Heart right ventricle (tissue), 16 donors: ENCODE results near the gene SRC. TPM values are rescaled to one million over a fixed set of nuclear protein-coding genes. Genes with fewer than 3 reads are reported as not detected.

Source experiments
- ATAC-seq, 8 donors: fragments of 200-7000 bp; cut with Tn5 transposase; one replicate each; pipeline ENCODE4 v1.9.1; 2020; ENCODE audit warnings: mild to moderate bottlenecking in 8 of 8, moderate library complexity in 8 of 8, moderate number of reproducible peaks in 1 of 8
- DNase-seq, 2 donors: peaks; one replicate each; pipeline ENCODE4 v3.0.0-alpha.2; 2020
- H3K27ac ChIP-seq, 10 donors: fragments of 200-600 bp; sonication (generic) in 2 of 10; one replicate each; pipeline versions ENCODE4 v1.5.0 to v1.8.0; 2020 to 2022; ENCODE audit warnings: mild to moderate bottlenecking in 3 of 10
- H3K27me3 ChIP-seq, 7 donors: fragments of 200-600 bp; one replicate each; pipeline ENCODE4 v1.8.0; 2021 to 2022; ENCODE audit warnings: mild to moderate bottlenecking in 2 of 7
- H3K36me3 ChIP-seq, 9 donors: fragments of 200-600 bp; sonication (generic) in 1 of 9; one replicate each; pipeline versions ENCODE4 v1.5.0 to v1.8.0; 2020 to 2022; ENCODE audit warnings: mild to moderate bottlenecking in 2 of 9
- H3K4me1 ChIP-seq, 9 donors: fragments of 200-600 bp; sonication (generic) in 1 of 9; one replicate each; pipeline versions ENCODE4 v1.5.0 to v1.8.0; 2020 to 2022; ENCODE audit warnings: mild to moderate bottlenecking in 4 of 9
- H3K4me3 ChIP-seq, 10 donors: fragments of 200-600 bp; sonication (generic) in 2 of 10; one replicate each; pipeline versions ENCODE4 v1.5.0 to v1.8.0; 2020 to 2022; ENCODE audit warnings: mild to moderate bottlenecking in 7 of 10, moderate library complexity in 2 of 10
- H3K9me3 ChIP-seq, 11 donors: fragments of 200-600 bp in 10 of 11; sonication (generic) in 2 of 11; one replicate each; pipeline versions ENCODE4 v1.5.0 to v1.8.0; 2013 to 2022; ENCODE audit warnings: mild to moderate bottlenecking in 2 of 11, control low read depth in 1 of 11, moderate library complexity in 1 of 11
- WGBS, 2 donors: extraction: QIAGEN DNeasy Blood & Tissue Kit; methylation state at CpG; one replicate each; pipeline ENCODE4 v1.1.7; 2013; ENCODE audit warnings: inconsistent platforms in 1 of 2; 5-methylcytosine and 5-hydroxymethylcytosine counted together
- intact Hi-C, 10 donors: fragments of 100-400 bp; cut with DNase I; formaldehyde crosslinking; loops; one replicate each; pipeline versions ENCODE4 v1.11.1 to v1.14.2; 2022
- polyA plus RNA-seq, 2 donors: library from polyadenylated mRNA; stranded (reverse); fragments of 200-250 nt; gene quantifications; one replicate each; pipeline ENCODE4 v1.2.3, GENCODE V29; 2013
- total RNA-seq, 10 donors: library from RNA; stranded (reverse); fragmentation: NEBNext Ultra II Directional in 3 of 10; extraction: Animal tissue kit (Norgen Biotek cat#: 25700) in 3 of 10; gene quantifications; one replicate each; pipeline versions ENCODE4 v1.2.1 to v1.2.4, GENCODE V29; 2021 to 2023
- TF ChIP-seq, protein P1 (sequence below), 9 donors: fragments of 200-600 bp; sonication (generic) in 2 of 9; IDR thresholded peaks; one replicate each; pipeline versions ENCODE4 v1.5.0 to v1.8.0; 2021 to 2022; ENCODE audit warnings: antibody characterized with exemption in 9 of 9, mild to moderate bottlenecking in 5 of 9, moderate library complexity in 1 of 9
- donor health status: Arrhythmogenic right ventricular cardiomyopathy.
- donor health status: ischemic (EF 13 %, LVEDD 7.1; RV severe dilation, severe dysfunction).
- donor health status: healthy with polysubstance abuse.
- donor health status: DM: no; HTN: yes; CAD: no.
- donor health status: DM: no; HTN: no; CAD: no.
- donor health status: ischemic (EF 25% LVEDD 6.9; RV normal size, moderate dysfunction).
- donor health status: ischemic (EF 25% LVEDD 5.7; RV mildly dilated, moderate dysfunction).
- donor health status: healthy.
- donor health status: DM: yes; HTN: yes; CAD: no.
- donor health status: Ischemic cardiomyopathy.
- donor health status: ischemic (EF 35%, LVEDD 5.7; RV mildly dilated, moderate dysfunction).
- donor health status: nonischemic (EF 11% LVEDD 7.7; RV severe dilation, severe dysfunction).
- donor health status: DM: yes; HTN: yes; CAD: no.
- donor health status: PGD.
- donor health status: ischemic (EF 29% LVEDD 5.4; RV normal size, mild dysfunction).
- donor health status: nonischemic (EF 23%, LVEDD 6.1; RV moderate dilation, normal function).

The SRC gene
- total and polyA plus RNA-seq, 12 donors, result 1.9 to 10.8 (median 4.2) TPM

DNA sequence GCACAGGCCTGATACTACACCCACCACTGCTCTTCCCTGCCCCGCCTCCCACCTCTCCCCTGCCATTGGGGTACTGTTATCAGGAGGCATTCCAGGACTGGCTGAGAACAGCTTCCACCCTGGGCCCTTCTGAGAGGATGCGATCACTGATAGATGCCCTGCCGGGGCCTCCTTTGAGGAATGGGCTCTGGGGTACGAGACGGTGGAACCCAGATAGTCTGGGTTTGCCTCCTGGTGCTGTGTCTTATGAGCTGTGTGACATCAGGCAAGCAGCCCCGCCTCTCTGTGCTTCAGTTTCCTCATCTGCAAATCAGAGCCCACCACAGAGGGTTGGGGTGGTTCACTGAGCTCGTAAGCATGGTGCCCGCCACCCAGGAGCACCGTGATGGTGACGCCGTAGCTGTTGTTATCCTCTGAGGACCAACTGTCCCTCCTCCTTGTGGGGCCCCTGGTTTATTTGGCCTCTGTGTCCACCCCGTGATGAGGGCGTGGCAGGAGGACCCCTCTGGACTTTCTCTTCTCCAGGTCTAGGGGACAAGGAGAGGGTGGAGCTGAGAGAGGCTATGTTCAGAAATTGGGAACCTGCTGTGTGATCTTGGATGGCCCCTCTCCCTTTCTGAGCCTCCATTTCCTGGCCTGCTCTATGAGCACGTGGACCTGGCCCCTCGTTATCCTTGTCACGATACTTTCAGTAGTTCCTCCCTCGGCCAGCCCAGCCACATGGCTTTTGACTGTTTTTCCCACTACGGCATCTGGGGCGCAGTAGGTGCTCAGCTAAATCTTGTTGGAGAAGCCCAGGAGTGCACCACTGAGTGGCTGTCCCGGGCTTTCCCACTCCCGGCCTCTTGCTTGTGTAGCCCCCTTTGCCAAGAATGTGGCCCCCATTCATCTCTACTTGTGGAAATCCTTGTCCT lies 18.3 kb downstream of the SRC start:
- peaks cover 0 to 15% (median 0%) of the 10 kb centered on the region in 9 donors for H3K4me1 ChIP-seq
- WGBS, 2 donors, result 91 to 92% methylated on average over 21 of the region's 21 CpGs
- no peak overlapping the region for H3K4me3 ChIP-seq
- intact Hi-C loops, result no loop called here
- no peaks in the 10 kb centered on the region for H3K27me3 ChIP-seq
- TF ChIP-seq, protein P1, sequence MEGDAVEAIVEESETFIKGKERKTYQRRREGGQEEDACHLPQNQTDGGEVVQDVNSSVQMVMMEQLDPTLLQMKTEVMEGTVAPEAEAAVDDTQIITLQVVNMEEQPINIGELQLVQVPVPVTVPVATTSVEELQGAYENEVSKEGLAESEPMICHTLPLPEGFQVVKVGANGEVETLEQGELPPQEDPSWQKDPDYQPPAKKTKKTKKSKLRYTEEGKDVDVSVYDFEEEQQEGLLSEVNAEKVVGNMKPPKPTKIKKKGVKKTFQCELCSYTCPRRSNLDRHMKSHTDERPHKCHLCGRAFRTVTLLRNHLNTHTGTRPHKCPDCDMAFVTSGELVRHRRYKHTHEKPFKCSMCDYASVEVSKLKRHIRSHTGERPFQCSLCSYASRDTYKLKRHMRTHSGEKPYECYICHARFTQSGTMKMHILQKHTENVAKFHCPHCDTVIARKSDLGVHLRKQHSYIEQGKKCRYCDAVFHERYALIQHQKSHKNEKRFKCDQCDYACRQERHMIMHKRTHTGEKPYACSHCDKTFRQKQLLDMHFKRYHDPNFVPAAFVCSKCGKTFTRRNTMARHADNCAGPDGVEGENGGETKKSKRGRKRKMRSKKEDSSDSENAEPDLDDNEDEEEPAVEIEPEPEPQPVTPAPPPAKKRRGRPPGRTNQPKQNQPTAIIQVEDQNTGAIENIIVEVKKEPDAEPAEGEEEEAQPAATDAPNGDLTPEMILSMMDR (IDR thresholded peaks at IDR 0.05), result no peak
- ATAC-seq, result no peak
- H3K9me3 ChIP-seq, result no peaks in the 10 kb centered on the region
- H3K27ac ChIP-seq, result no peak overlapping the region
- H3K36me3 ChIP-seq, result peaks cover 0 to 12% (median 0%) of the 10 kb centered on the region in 9 donors
- DNase-seq, result no peak

DNA sequence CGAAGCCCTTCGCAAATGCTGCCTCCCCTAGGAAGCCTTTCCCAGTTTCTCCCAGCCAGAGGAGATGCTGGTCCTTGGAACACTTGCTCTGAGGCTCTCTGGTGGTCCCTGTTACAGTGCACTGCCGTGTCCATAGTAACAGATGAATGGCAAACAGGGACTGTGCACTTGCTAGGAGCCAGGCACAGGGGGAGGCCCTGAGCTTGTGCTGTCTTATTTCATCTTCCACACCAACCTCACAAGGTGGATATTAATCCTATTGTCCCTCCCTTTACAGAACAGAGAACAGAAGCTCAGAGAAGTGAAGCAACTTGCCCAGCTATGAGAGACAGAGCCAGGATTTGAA lies 19.0 kb downstream of the SRC start:
- H3K9me3 ChIP-seq, result no peaks in the 10 kb centered on the region
- peaks cover 0 to 15% (median 0%) of the 10 kb centered on the region in 9 donors for H3K4me1 ChIP-seq
- intact Hi-C loops, result no loop called here
- no peak for DNase-seq
- no peak overlapping the region for H3K4me3 ChIP-seq
- TF ChIP-seq, protein P1 (IDR thresholded peaks at IDR 0.05), result no peak
- peaks cover 0 to 12% (median 0%) of the 10 kb centered on the region in 9 donors for H3K36me3 ChIP-seq
- no peak overlapping the region for H3K27ac ChIP-seq
- no peak for ATAC-seq
- H3K27me3 ChIP-seq, result no peaks in the 10 kb centered on the region
- 85 to 88% methylated on average over 3 of the region's 3 CpGs for WGBS, 2 donors

DNA sequence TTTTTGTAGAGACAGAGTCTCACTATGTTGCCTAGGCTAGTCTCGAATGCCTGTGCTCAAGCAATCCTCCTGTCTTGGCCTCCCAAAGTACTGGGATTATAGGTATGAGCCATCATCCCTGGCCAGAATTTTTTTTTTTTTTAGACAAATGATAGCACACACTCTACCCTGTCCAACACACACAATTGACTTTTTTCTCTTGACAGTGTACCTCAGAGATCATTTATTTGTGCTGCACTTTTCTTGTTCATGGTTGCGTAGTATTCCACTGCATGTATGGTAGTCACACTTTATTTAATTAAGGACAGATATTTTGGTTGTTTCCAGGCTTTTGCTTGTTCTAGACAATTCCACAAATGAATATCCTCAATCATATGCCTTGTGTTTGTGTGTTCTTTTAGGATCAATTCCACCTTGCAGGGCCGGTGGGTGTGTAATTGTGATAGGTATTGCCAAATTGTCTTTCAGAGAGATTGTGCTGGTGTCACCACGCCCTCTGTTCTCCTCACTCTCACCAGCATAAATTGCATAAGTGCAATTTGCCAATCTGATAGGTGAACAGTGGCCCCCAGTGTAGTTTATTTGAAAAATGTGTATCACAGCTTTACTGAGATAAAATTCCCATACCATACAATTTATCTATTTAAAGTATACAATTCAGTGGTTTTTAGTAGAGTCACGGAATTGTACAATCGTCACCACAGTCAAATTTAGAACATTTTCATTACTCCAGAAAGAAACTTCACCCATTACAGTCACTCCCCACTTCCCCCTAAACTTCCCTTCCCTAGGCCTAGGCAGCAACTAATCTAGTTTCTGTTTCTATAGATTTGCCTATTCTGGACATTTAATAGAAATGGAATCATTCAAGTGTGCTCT lies 20.1 kb downstream of the SRC start:
- no peak for DNase-seq
- H3K27me3 ChIP-seq, result no peaks in the 10 kb centered on the region
- H3K36me3 ChIP-seq, result peaks cover 0 to 12% (median 0%) of the 10 kb centered on the region in 9 donors
- H3K9me3 ChIP-seq, result no peaks in the 10 kb centered on the region
- H3K4me3 ChIP-seq, result no peak overlapping the region
- H3K4me1 ChIP-seq, result peaks cover 0 to 15% (median 0%) of the 10 kb centered on the region in 9 donors
- peak in 1 of 8 donors; percentile 72 for ATAC-seq
- H3K27ac ChIP-seq, result peak overlapping the region in 1 of 10 donors; percentile 51
- intact Hi-C loops, result no loop called here
- TF ChIP-seq, protein P1 (IDR thresholded peaks at IDR 0.05), result no peak
- 88 to 89% methylated on average over 6 of the region's 6 CpGs for WGBS, 2 donors

DNA sequence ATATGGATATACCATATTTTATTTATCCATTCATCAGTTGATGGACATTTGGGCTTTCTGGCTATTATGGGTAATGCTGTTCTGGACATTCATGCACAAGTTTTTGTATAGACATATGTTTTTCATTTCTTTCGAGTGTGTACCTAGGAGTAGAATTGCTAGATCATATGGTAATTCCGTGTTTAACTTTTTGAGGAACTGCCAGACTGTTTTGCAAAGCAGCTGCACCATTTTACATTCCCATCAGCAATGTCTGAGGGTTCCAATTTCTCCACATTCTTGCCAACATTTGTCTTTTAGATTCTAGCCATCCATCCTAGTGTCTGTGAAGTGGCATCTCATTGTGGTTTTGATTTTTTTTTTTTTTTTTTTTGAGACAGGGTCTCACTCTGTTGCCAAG lies 20.8 kb downstream of the SRC start:
- Histone ChIP-seq H3K36me3 (peaks cover 0 to 12% (median 0%) of the 10 kb centered on the region in 9 donors), H3K4me3 (no peak overlapping the region), H3K9me3 (no peaks in the 10 kb centered on the region), H3K4me1 (peaks cover 0 to 15% (median 0%) of the 10 kb centered on the region in 9 donors), H3K27ac (peak overlapping the region in 1 of 10 donors; percentile 6), H3K27me3 (no peaks in the 10 kb centered on the region)
- DNase-seq, result no peak
- ATAC-seq, result no peak
- 66 to 72% methylated on average over 2 of the region's 2 CpGs for WGBS, 2 donors
- intact Hi-C loops, result no loop called here
- TF ChIP-seq, protein P1 (IDR thresholded peaks at IDR 0.05), result no peak
